NCI-H345 treated with DMSO at 0.1 percent for 48 hours (cell line): ENCODE measurements around the gene RFX3.

Experiments used
- DNase-seq: peaks from one replicate; lab custom pipeline; 2025; ENCODE audit not compliant: unreplicated experiment; lab: John Stamatoyannopoulos, UW

RFX3 gene

GRCh38 chr9:3237121-3237520, 288.7 kb downstream of the RFX3 start:
- no peak for DNase-seq

GRCh38 chr9:3235497-3235896, 290.3 kb downstream of the RFX3 start:
- no peak for DNase-seq

GRCh38 chr9:3224931-3225330, 300.9 kb downstream of the RFX3 start:
- no peak for DNase-seq

- DNase-seq = no peak
These were observed 310.1 kb downstream of the RFX3 start for GRCh38 chr9:3215658-3216057.

- no peak for DNase-seq
These were observed 311.1 kb downstream of the RFX3 start for GRCh38 chr9:3214741-3215140.

- DNase-seq = no peak
These were observed 320.2 kb downstream of the RFX3 start for GRCh38 chr9:3205421-3206095.

DNA sequence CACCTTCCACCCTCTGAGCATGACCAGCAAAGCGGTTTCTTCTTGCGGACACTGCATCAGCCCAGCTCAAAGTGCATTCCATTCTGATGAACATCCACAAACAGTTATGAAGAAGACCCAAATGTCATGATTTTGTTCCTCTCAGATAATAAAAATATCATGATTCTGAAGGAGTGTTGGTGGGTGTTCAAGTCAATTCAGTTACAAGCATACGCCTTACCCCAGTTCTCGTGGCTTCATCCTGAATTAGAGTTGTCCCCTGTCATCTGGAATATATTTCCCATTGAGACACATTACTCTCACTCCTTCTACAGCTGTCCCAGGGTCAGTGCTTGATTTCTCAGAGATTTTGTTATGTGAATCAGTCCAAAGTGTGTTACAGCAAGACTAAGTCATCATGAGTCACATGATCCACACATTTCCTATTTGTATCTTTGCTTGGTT, 325.4 kb downstream of the RFX3 start:
- no peak for DNase-seq

DNA sequence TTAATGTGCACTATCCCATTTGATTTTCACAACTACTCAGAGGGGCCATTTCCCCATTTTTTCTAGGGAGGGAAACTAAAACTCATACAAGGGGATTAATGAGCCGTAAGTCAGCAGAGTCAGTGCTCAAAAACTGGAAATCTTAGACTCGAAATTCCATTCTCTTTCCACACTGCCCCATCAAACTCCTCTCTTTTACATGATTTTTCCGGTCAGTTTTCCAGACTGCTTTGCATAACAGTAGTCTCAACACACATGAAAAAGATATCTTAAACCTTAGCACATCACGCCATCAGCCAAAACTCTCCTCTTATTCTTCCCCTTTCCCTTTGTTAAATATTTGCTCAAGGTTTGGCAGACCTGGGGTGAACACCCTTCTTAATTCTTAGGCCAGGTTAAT, 332.0 kb downstream of the RFX3 start:
- DNase-seq = no peak

- DNase-seq = peak; percentile 66
These were observed 334.1 kb downstream of the RFX3 start for GRCh38 chr9:3191715-3192114.

DNA sequence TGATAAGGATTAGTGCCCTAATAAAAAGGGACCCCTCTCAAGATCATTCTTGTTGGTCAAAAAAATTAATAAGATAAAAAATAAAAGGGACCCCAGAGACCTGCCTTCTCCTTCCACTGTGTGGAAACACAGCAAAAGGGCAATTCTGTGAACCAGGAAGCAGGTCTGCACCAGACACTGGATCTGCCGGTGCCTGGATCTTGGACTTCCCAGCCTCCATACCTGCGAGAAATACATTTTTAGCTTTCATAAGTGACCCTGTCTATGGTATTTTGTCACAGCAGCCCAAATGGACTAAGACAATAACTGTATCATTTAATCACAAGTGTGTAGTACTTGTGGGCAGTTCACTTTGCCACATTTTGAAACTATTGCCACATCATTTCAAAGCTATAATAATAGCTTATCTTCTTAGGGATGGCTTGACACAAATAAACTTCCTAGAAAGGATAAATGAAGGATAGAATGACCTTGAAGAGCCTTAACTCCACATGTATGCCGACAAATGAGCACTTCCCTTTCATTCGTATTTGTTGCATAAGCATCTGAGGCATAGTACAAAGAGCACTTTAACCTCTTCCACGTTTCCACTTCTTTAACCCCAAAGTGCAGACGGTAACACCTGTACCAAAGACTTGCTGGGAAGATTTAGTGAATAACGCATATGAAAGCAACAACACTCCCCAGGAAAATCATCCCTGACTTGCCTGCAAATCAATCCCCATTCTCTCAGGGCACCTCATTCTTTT, 336.5 kb downstream of the RFX3 start:
- DNase-seq = no peak

DNA sequence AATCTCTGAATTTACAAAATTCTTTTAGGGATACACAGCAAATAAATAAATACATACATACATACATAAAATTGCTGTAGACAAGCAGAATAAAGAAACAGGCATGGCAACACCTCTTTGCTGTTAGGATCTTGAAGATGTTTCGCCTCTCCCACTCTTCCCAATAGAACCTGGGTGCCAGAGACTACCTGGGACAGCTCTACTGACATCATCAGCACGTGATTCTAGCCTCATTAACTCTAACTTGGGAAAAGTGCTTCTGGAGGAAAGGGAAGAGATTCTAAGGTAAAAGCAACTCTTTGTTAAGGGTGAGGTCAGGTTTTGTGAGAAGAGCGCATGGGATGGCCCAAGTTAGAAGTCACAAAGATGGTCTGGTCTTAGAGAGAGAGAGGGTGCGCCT, 339.1 kb downstream of the RFX3 start:
- no peak for DNase-seq

DNA sequence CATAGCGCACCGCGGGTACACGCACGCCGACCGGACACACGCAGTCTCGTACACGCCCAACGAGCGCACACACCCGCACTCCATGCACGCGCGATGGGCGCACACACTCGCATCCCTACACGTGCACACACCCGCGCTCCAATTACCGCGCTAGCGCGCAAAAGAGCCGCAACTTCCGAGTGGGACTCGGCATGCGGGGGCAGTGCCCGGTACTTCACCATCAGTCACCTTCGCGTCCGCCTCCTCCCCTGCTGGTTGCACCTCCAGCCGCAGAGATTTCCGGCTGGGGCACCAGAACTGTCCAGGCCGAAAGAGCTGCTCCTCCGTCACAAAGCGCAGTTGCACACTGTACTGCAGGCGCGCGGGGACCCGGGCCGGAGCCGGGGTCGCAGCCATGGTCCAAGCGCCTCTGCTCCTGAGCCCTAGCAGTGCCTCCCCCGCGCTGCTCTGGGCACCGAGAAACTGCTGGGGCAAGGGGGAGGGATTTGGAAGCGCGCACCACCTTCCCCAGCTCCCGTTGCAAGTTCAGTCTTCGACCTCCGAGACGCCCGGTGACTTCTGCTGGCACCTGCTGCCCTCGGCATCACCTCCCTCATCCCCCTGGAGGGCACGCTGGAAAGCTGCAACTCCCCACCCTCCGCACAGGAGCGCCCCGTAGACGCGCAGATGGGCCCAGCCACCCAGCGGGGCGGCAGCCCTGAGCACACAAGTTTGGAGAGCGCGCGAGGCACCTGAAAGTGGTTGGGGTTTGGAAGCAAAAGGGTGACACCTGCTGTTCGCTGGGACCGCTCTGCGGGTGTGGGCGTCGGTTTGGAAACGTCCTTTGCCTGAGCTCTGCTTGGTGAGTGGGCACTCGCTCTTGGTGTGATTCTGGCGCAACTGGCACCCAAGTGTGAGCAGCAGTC, 344.5 kb downstream of the RFX3 start:
- DNase-seq = peak; percentile 64

DNA sequence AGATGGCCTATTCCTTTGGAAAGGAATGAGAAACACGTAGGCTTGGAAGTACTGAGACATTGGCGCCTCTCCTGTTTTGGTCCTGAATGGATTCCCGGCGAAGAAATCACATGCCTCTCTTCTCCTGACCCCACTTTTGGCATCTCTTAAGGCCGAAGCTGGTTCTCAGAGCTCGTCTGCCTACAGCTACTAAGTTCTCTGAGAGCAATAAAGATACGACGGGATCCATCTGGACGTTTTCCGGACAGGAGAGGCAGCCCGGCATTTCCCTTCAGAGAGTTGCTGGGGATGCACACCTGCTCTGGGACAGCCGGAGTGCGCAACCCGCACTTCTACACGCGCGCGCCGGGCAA, 345.1 kb downstream of the RFX3 start:
- DNase-seq = no peak

DNA sequence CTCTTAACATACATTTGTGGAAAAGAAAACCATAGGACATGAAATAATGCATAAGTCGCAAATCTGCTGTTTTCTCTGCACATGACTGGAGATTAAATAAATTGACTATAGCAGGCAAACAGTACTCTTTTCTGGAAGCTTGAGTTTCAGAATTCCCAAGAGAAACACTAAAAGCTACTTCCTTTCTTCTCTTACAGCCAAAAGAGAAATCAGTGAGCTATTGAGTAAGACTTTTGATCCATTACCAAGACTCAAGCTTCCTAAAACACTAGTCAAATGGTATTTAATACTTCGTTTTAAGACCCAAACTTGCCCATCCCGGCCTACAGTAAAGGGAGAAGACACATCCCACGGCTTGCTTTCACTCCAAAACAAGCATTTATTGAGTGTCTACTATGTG, 346.1 kb downstream of the RFX3 start:
- no peak for DNase-seq

- no peak for DNase-seq
These were observed 347.9 kb downstream of the RFX3 start for GRCh38 chr9:3177936-3178335.

DNA sequence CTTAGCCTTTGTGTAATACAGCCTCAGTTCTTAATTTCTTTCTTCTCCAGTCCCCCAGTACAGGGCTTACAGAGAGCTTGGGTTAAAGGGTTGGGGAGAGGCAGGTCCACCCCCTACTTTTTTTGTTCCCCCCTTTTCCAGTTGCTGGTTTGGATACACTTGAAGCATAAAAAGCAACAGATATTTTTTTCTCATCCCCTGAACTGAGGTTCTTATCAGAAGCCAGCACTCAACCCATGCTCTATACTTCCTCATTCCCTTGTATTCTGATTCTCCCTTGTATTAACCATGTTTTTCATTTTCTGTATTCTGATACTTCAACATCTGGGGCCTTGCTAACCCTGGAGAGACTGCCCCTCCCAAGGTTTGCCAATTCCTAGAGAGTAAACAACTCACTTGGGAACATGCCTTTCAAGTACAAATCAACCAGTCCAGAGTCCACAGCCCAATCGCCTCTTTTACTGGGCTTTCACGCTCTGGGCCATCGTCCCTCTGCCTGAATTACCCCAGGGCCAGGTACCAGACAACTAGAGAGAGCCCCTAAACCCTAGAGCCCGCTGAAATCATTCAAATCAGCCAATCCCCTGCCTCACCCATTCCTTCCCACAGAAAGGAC, 348.5 kb downstream of the RFX3 start:
- DNase-seq = no peak

GRCh38 chr9:3173374-3173773, 352.4 kb downstream of the RFX3 start:
- no peak for DNase-seq

DNA sequence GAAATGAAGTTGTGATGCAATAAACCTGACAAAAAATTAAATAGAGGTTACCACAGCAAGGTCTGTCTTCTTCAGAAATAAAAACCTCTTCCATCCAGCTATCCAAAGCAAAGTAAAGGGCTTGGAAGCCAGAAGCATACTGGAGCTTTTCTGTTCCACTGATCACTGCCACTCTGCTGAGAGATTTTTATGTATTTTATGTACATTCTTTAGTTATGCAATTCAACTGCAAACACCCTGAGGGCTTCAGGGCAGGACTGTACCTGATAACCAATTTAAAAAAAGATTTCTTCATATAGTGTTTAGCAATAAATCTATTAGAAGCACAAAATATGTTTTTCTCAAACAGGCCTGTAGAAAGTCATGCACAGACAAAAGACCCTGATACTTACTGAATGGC, 355.0 kb downstream of the RFX3 start:
- no peak for DNase-seq
